ENCODE results near the gene TANGO2. TPM values are rescaled to one million over a fixed set of nuclear protein-coding genes. Genes with fewer than 3 reads are reported as not detected.

The TANGO2 gene
- total RNA-seq, 1 experiment from 2014 or later, result 17.0 TPM

DNA sequence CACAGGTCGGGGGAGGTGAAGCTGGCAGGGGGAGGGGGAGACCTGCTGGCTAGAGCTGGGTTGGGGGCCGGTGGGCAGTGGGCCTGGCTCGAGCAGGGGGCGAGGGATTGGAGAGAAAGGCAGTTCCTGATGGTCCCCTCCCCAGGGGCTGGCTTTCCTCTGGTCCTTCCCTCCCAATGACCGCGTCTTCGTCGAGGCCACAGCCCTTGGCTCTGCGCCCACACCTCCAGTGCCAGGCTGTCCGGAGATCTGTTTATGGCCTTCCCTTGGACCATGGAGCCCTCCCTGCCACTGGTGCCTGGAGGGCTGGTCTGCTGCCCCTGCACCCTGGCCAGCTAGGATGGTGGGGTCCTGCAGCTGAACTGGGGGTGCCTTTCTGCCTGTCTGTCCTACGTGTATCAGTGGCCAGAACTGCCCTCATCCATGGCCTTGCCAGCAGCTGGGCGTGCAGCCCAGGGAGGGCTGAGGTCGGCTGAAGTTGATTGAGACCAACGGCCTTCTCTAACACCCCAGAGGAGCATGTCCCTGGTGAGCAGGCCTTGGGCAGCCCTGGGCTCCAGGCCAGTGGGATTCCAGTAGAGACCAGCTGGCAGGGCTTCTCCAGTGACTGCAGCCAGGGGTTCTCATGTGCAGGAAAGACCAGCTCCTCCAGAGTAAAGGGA lies 12.3 kb downstream of the TANGO2 start:
- H3K79me2 ChIP-seq (ENCODE audit: insufficient read depth, low read length), result no peaks in the 10 kb centered on the region
- no peak overlapping the region for H3K4me2 ChIP-seq (ENCODE audit: low read length)
- ChIA-PET RAD21 (ENCODE audit: low non-redundant PET in 1 of 2, low total read pairs in 2 of 2, uncharacterized antibody in 2 of 2, unreplicated experiment in 2 of 2) (no interaction called here), POLR2A (no interaction called here), CTCF (interaction anchor here (0.7 kb wide), 1 partner anchor 71 kb away, joined by 5 read pairs; no protein-coding TSS in a partner anchor)
- H3K9me3 ChIP-seq (ENCODE audit: control insufficient read depth in 1 of 2, insufficient read depth in 1 of 2, low read depth in 1 of 2, low read length in 2 of 2), result no peaks in the 10 kb centered on the region
- no peaks in the 10 kb centered on the region for H4K20me1 ChIP-seq (ENCODE audit: insufficient read depth)
- H3K4me3 ChIP-seq (replicated peaks in 1 of 2; ENCODE audit: low read depth in 1 of 2, low read length in 2 of 2), result no peak overlapping the region
- ATAC-seq (no peak), DNase-seq (ENCODE audit: low read depth, low spot score) (no peak)
- no peaks in the 10 kb centered on the region for H3K27me3 ChIP-seq (ENCODE audit: insufficient read depth, low read length)
- H3K9ac ChIP-seq (ENCODE audit: low read length), result no peak overlapping the region
- H3K27ac ChIP-seq (ENCODE audit: low read depth, low read length), result no peak overlapping the region
- no peak for TF ChIP-seq ATF3 (IDR thresholded peaks at IDR 0.05)
- TF ChIP-seq YY1 (IDR thresholded peaks at IDR 0.05; ENCODE audit: extremely low read depth, insufficient replicate concordance, low read depth, low read length), result no peak
- TF ChIP-seq SP1 (IDR thresholded peaks at IDR 0.05; ENCODE audit: low read depth), result no peak
- TF ChIP-seq, protein P1, sequence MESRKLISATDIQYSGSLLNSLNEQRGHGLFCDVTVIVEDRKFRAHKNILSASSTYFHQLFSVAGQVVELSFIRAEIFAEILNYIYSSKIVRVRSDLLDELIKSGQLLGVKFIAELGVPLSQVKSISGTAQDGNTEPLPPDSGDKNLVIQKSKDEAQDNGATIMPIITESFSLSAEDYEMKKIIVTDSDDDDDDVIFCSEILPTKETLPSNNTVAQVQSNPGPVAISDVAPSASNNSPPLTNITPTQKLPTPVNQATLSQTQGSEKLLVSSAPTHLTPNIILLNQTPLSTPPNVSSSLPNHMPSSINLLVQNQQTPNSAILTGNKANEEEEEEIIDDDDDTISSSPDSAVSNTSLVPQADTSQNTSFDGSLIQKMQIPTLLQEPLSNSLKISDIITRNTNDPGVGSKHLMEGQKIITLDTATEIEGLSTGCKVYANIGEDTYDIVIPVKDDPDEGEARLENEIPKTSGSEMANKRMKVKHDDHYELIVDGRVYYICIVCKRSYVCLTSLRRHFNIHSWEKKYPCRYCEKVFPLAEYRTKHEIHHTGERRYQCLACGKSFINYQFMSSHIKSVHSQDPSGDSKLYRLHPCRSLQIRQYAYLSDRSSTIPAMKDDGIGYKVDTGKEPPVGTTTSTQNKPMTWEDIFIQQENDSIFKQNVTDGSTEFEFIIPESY (IDR thresholded peaks at IDR 0.05; ENCODE audit: extremely low read depth, insufficient replicate concordance, low read length), result no peak
- TF ChIP-seq MAX (IDR thresholded peaks at IDR 0.05), result no peak
- TF ChIP-seq TCF7L2 (IDR thresholded peaks at IDR 0.05; ENCODE audit: borderline replicate concordance, extremely low read depth, insufficient read depth, insufficient read length), result no peak
- TF ChIP-seq EZH2 (IDR thresholded peaks at IDR 0.05), result no peak
- TF ChIP-seq SRF (IDR thresholded peaks at IDR 0.05; ENCODE audit: low read depth), result no peak
- TF ChIP-seq POLR2A (IDR thresholded peaks at IDR 0.05; ENCODE audit: borderline replicate concordance, extremely low read depth, insufficient read depth, insufficient read length), result no peak
- no peak for TF ChIP-seq ZNF274 (IDR thresholded peaks at IDR 0.05; ENCODE audit: low read depth, low read length)
- no peak for TF ChIP-seq ZFX (IDR thresholded peaks at IDR 0.05)
- no peak for TF ChIP-seq CBX3 (IDR thresholded peaks at IDR 0.05; ENCODE audit: low read depth)
- no peak for TF ChIP-seq POLR2AphosphoS5 (IDR thresholded peaks at IDR 0.05; ENCODE audit: low read depth, low read length)
- no peak for TF ChIP-seq ELF1 (IDR thresholded peaks at IDR 0.05; ENCODE audit: borderline replicate concordance, low read depth)
- no peak for TF ChIP-seq EGR1 (IDR thresholded peaks at IDR 0.05; ENCODE audit: low read depth)
- no peak for TF ChIP-seq FOSL1 (IDR thresholded peaks at IDR 0.05; ENCODE audit: low read depth)
- no peak for TF ChIP-seq SIN3A (IDR thresholded peaks at IDR 0.05; ENCODE audit: low read depth)
- TF ChIP-seq CEBPB (IDR thresholded peaks at IDR 0.05; ENCODE audit: low read depth), result no peak
- TF ChIP-seq JUND (IDR thresholded peaks at IDR 0.05), result no peak
- TF ChIP-seq CTCF (IDR thresholded peaks at IDR 0.05 in 2 of 3, conservative IDR thresholded peaks at IDR 0.05 in 1 of 3; ENCODE audit: borderline replicate concordance in 1 of 3, insufficient read depth in 1 of 3, low read depth in 2 of 3, low read length in 2 of 3), result no peak
- intact Hi-C loops (cut with micrococcal nuclease), result no loop called here
- H2AFZ ChIP-seq (ENCODE audit: low read depth, low read length, poor library complexity, severe bottlenecking), result no peak overlapping the region
- H3K9me2 ChIP-seq (ENCODE audit: insufficient read depth), result no peaks in the 10 kb centered on the region
- peaks cover 2 to 14% of the 10 kb centered on the region in 2 experiments; a peak in 3 of 4 replicates for H3K4me1 ChIP-seq (ENCODE audit: control insufficient read depth in 1 of 2, insufficient read depth in 2 of 2, low read length in 2 of 2)
- no TSS peak for BruUV-seq (replicated peaks)
- no peaks in the 10 kb centered on the region for H3K36me3 ChIP-seq (ENCODE audit: control insufficient read depth in 1 of 2, insufficient read depth in 2 of 2, low read length in 2 of 2)

Measured in HCT116 (cell line).